Neural progenitor cell (in vitro differentiated cells): ENCODE results near the gene SPATA17. TPM values are rescaled to one million over a fixed set of nuclear protein-coding genes. Genes with fewer than 3 reads are reported as not detected.

Source experiments
- DNase-seq: peaks from one replicate; pipeline ENCODE4 v3.0.0-alpha.2; 2016; ENCODE audit warnings: low spot score
- H2AFZ ChIP-seq: fragments of 200-600 bp; sonication (generic); replicated peaks from 2 replicates; pipeline ENCODE4 v1.6.1; 2016; ENCODE audit warnings: antibody characterized with exemption
- H3F3A ChIP-seq: fragments of 200-600 bp; sonication (generic); 2 replicates; pipeline ENCODE4 v1.6.1; 2016; ENCODE audit warnings: antibody characterized with exemption, low read depth
- H3K27ac ChIP-seq: fragments of 200-600 bp; sonication (generic); 2 replicates; pipeline ENCODE4 v1.5.1; 2016; ENCODE audit warnings: mild to moderate bottlenecking
- H3K27me3 ChIP-seq: fragments of 200-600 bp; sonication (generic); 2 replicates; pipeline ENCODE4 v1.6.1; 2016; ENCODE audit warnings: mild to moderate bottlenecking, moderate library complexity
- H3K36me3 ChIP-seq: fragments of 200-600 bp; sonication (generic); 2 replicates; pipeline ENCODE4 v1.5.1; 2016
- H3K4me1 ChIP-seq: fragments of 200-600 bp; sonication (generic); 2 replicates; pipeline ENCODE4 v1.6.1; 2016; ENCODE audit warnings: mixed run types
- H3K4me2 ChIP-seq: fragments of 200-600 bp; sonication (generic); 2 replicates; pipeline ENCODE4 v1.6.1; 2016
- H3K4me3 ChIP-seq: fragments of 200-600 bp; sonication (generic); 2 replicates; pipeline ENCODE4 v1.5.1; 2016
- H3K79me2 ChIP-seq: fragments of 200-600 bp; sonication (generic); 2 replicates; pipeline ENCODE4 v1.6.1; 2016; ENCODE audit warnings: low read depth
- H3K9ac ChIP-seq: fragments of 200-600 bp; sonication (generic); 2 replicates; pipeline ENCODE4 v1.6.1; 2016
- H3K9me3 ChIP-seq: fragments of 200-600 bp; sonication (generic); 2 replicates; pipeline ENCODE4 v1.5.1; 2016; ENCODE audit warnings: low read depth
- H4K20me1 ChIP-seq: fragments of 200-600 bp; sonication (generic); 2 replicates; pipeline ENCODE4 v1.6.1; 2016; ENCODE audit warnings: low read depth
- H3K27ac Mint-ChIP-seq: 3 replicates; pipeline ENCODE4 v1.8.0; 2021; ENCODE audit warnings: mixed read lengths
- H3K27me3 Mint-ChIP-seq: 2 replicates; pipeline ENCODE4 v1.8.0; 2022; ENCODE audit warnings: low read depth, mild to moderate bottlenecking, inconsistent platforms, moderate library complexity, mixed read lengths; ENCODE audit not compliant: insufficient read depth
- H3K36me3 Mint-ChIP-seq: 3 replicates; pipeline ENCODE4 v1.8.0; 2021; ENCODE audit warnings: mixed read lengths
- H3K4me1 Mint-ChIP-seq: 3 replicates; pipeline ENCODE4 v1.8.0; 2021; ENCODE audit warnings: mixed read lengths
- H3K4me3 Mint-ChIP-seq: 3 replicates; pipeline ENCODE4 v1.8.0; 2021; ENCODE audit warnings: mild to moderate bottlenecking, moderate library complexity, mixed read lengths
- H3K9me3 Mint-ChIP-seq: 3 replicates; pipeline ENCODE4 v1.8.0; 2020; ENCODE audit warnings: mixed read lengths
- EZH2 ChIP-seq: fragments of 200-600 bp; sonication (generic); IDR thresholded peaks from 2 replicates; pipeline ENCODE4 v1.6.1; 2017; ENCODE audit warnings: antibody characterized with exemption, mild to moderate bottlenecking, moderate library complexity
- EZH2phosphoT487 ChIP-seq: fragments of 200-600 bp; sonication (generic); IDR thresholded peaks from 2 replicates; pipeline ENCODE4 v1.6.1; 2017; ENCODE audit warnings: antibody characterized with exemption
- total RNA-seq: library from RNA; depleted of rRNA; stranded (reverse); fragments of >200 nt; gene quantifications from 2 replicates; pipeline ENCODE4 v1.2.3, GENCODE V29; 2015; ENCODE audit warnings: low replicate concordance
- TF ChIP-seq, protein P1 (sequence below): fragments of 200-600 bp; sonication (generic); IDR thresholded peaks from 2 replicates; pipeline ENCODE4 v1.5.1; 2017; ENCODE audit warnings: antibody characterized with exemption, mild to moderate bottlenecking

The SPATA17 gene
- total RNA-seq, 1 donor from 2014 or later: 1.6 TPM

DNA sequence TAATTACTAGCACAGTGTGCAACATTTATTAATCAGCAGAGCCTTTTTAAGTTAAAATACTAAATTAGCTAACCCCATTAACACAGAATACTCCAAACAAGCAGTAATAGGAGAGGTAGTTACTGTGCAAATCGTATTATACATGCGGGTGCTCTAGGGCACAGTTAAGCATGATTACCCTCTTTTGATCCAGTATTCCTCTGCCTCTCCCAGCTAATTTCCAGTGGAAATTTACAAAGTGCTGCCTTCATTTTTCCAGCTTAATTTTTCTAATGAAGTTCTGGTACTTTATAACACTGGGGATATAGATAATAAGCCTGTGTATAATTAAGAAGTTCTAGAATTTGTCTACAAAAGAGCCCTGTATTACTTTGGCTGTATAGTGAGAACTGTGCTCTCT is 159.9 kb downstream of the SPATA17 start:
- no peak for DNase-seq
- Mint-ChIP-seq H3K36me3 (no peaks in the 10 kb centered on the region), H3K27ac (no peak overlapping the region), H3K4me1 (no peaks in the 10 kb centered on the region), H3K9me3 (no peaks in the 10 kb centered on the region), H3K4me3 (no peak overlapping the region), H3K27me3 (no peaks in the 10 kb centered on the region)
- Histone ChIP-seq H3K36me3 (no peaks in the 10 kb centered on the region), H3K27me3 (no peaks in the 10 kb centered on the region), H4K20me1 (no peaks in the 10 kb centered on the region), H3K4me2 (no peak overlapping the region), H3K4me1 (no peaks in the 10 kb centered on the region), H3K9ac (no peak overlapping the region), H3F3A (no peaks in the 10 kb centered on the region), H3K4me3 (no peak overlapping the region), H3K9me3 (no peaks in the 10 kb centered on the region), H2AFZ (no peak overlapping the region), H3K79me2 (no peaks in the 10 kb centered on the region), H3K27ac (no peak overlapping the region)
- TF ChIP-seq EZH2 (no peak), EZH2phosphoT487 (no peak)
- TF ChIP-seq, protein P1, sequence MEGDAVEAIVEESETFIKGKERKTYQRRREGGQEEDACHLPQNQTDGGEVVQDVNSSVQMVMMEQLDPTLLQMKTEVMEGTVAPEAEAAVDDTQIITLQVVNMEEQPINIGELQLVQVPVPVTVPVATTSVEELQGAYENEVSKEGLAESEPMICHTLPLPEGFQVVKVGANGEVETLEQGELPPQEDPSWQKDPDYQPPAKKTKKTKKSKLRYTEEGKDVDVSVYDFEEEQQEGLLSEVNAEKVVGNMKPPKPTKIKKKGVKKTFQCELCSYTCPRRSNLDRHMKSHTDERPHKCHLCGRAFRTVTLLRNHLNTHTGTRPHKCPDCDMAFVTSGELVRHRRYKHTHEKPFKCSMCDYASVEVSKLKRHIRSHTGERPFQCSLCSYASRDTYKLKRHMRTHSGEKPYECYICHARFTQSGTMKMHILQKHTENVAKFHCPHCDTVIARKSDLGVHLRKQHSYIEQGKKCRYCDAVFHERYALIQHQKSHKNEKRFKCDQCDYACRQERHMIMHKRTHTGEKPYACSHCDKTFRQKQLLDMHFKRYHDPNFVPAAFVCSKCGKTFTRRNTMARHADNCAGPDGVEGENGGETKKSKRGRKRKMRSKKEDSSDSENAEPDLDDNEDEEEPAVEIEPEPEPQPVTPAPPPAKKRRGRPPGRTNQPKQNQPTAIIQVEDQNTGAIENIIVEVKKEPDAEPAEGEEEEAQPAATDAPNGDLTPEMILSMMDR: no peak

- H3K4me3 Mint-ChIP-seq: no peak overlapping the region
- Histone ChIP-seq H3K9ac (no peak overlapping the region), H3K27ac (no peak overlapping the region), H3F3A (no peaks in the 10 kb centered on the region), H3K36me3 (no peaks in the 10 kb centered on the region), H2AFZ (no peak overlapping the region), H3K4me1 (no peaks in the 10 kb centered on the region), H3K9me3 (no peaks in the 10 kb centered on the region), H4K20me1 (no peaks in the 10 kb centered on the region), H3K27me3 (no peaks in the 10 kb centered on the region), H3K4me3 (no peak overlapping the region), H3K79me2 (no peaks in the 10 kb centered on the region), H3K4me2 (no peak overlapping the region)
- no peak for TF ChIP-seq EZH2
- no peak for TF ChIP-seq EZH2phosphoT487
- TF ChIP-seq, protein P1: no peak
- no peak overlapping the region for H3K27ac Mint-ChIP-seq
- no peaks in the 10 kb centered on the region for H3K36me3 Mint-ChIP-seq
- H3K9me3 Mint-ChIP-seq: no peaks in the 10 kb centered on the region
- peaks cover 4% of the 10 kb centered on the region for H3K4me1 Mint-ChIP-seq
- no peaks in the 10 kb centered on the region for H3K27me3 Mint-ChIP-seq
- DNase-seq: no peak
These were observed 174.6 kb downstream of the SPATA17 start for GRCh38 chr1:217805792-217806191.

- peaks cover 4% of the 10 kb centered on the region for H3K4me1 Mint-ChIP-seq
- Histone ChIP-seq H3F3A (no peaks in the 10 kb centered on the region), H3K4me3 (no peak overlapping the region), H3K27me3 (no peaks in the 10 kb centered on the region), H3K79me2 (no peaks in the 10 kb centered on the region), H2AFZ (no peak overlapping the region), H3K27ac (no peak overlapping the region), H3K36me3 (no peaks in the 10 kb centered on the region), H3K4me2 (no peak overlapping the region), H3K9ac (no peak overlapping the region), H3K4me1 (no peaks in the 10 kb centered on the region), H3K9me3 (no peaks in the 10 kb centered on the region), H4K20me1 (no peaks in the 10 kb centered on the region)
- no peak overlapping the region for H3K4me3 Mint-ChIP-seq
- H3K9me3 Mint-ChIP-seq: no peaks in the 10 kb centered on the region
- DNase-seq: no peak
- no peak for TF ChIP-seq EZH2
- H3K27ac Mint-ChIP-seq: no peak overlapping the region
- no peaks in the 10 kb centered on the region for H3K27me3 Mint-ChIP-seq
- H3K36me3 Mint-ChIP-seq: no peaks in the 10 kb centered on the region
These were observed 181.0 kb downstream of the SPATA17 start for GRCh38 chr1:217812175-217812574.

DNA sequence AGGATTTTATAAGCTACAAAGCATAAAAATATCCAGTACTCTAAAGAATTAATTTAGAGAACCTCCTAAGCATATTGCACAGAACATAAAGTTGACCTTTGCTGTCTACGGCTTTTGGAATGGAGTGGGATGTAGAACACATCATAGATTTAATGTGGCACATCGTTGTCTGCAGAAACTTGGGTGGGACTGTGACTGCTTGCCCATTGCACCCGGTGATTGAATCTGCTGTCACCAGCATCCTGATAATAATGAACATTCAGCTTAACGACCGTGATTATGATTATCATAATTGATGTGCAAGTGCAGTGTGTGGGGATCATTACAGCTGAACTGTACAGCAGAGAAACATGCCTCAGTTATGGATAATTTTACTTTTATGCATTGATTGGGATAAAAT is 181.9 kb downstream of the SPATA17 start:
- H4K20me1 ChIP-seq: no peaks in the 10 kb centered on the region
- H3F3A ChIP-seq: no peaks in the 10 kb centered on the region
- H3K9me3 ChIP-seq: no peaks in the 10 kb centered on the region
- H3K27me3 ChIP-seq: no peaks in the 10 kb centered on the region
- TF ChIP-seq, protein P1: no peak
- TF ChIP-seq EZH2phosphoT487 (no peak), EZH2 (no peak)
- H3K4me1 ChIP-seq: no peaks in the 10 kb centered on the region
- no peak overlapping the region for H3K4me3 Mint-ChIP-seq
- H3K9ac ChIP-seq: no peak overlapping the region
- H3K27me3 Mint-ChIP-seq: no peaks in the 10 kb centered on the region
- H3K36me3 ChIP-seq: no peaks in the 10 kb centered on the region
- H3K79me2 ChIP-seq: no peaks in the 10 kb centered on the region
- peaks cover 4% of the 10 kb centered on the region for H3K4me1 Mint-ChIP-seq
- H3K4me2 ChIP-seq: no peak overlapping the region
- H3K27ac Mint-ChIP-seq: no peak overlapping the region
- H3K27ac ChIP-seq: no peak overlapping the region
- DNase-seq: no peak
- H2AFZ ChIP-seq: no peak overlapping the region
- no peak overlapping the region for H3K4me3 ChIP-seq
- no peaks in the 10 kb centered on the region for H3K9me3 Mint-ChIP-seq
- no peaks in the 10 kb centered on the region for H3K36me3 Mint-ChIP-seq
